Measurements from ENCODE around the gene RORC.

RORC gene

DNA sequence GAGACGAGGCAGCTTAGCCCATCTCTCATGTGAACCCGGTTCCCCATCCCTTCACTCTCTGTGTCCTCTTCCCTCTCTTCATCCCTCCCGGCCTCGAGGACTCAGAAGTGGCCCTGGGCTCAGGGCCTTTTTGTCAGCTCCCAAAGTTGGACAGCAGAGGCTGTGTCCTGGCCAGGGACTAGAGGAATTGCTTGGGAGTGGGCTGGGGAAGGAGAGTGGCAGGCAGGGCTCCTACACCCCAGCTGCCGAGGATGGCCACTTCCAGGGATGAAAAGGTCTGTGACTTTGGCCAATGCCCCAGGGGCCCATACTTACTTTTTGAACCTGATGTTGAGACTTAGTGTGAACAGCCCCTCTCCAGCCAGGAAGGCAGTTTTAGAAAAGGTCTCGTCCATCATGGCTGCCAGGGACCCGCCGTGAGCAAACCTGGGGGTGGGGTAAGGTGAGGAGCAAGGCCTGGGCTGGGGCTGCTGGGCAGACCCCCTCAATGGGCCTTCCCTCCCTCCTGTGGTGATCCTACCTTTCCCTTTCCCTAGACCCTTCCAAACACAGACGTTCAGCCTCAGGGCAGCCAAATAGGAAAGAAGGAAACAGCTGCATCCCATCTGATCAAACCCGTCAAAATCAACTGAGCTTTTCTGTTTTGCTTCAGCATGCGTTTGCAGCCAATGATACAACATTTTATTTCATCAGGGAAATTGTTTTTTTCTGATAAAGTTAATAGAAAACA lies 16.4 kb upstream of the RORC start:
- no peak for DNase-seq (ENCODE audit: low spot score)

DNA sequence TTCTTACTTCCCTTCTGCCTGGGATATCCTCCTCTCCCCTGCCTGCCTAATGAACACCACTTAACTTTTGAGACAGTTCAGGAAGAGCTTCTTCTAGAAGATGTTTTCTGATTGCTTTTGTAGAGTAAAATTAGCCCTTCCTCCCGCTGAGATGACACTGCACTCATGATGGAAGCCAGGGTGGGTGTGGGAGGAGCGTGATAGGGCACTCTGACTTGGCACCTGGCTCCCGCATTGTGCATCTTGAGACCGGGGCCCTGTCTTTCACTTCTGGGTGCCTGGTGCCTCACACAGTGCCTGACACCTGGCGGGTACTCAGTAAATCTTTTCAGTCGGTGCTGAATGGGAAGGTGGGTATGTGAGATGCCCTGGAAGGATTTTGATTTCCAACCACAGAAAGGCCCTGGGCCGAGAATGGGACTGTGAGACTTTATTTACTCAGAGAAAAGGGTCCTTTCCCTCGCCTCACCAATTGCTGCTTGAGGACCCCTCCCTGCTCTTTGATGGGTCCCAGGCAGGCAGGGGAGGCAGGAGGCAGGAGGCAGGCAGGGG lies 15.2 kb upstream of the RORC start:
- DNase-seq (ENCODE audit: low spot score): no peak

DNA sequence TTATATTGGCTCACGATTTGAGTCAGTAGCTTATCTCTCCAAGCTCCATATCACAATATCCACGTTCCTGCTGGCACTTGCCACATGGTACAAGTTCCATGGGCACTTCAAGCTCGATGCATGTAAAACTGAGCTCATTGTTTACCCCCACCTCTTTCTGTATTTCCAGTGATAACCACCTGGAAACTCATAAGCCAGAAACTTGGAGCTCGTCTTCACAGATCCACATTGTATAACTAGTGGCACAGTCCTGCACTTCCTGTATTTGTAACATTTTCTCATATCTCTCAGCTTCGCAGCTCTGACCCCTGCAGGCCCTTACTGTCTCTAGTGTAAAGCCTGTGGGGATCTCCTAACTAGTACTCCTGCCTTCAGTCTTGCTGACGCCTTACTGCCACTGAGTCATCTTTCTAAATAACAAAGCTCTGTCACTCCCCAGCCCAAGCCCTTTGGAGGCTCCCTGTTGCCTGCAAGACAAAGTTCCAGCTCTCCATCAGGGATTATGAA lies 14.5 kb upstream of the RORC start:
- DNase-seq (ENCODE audit: low spot score): no peak

DNA sequence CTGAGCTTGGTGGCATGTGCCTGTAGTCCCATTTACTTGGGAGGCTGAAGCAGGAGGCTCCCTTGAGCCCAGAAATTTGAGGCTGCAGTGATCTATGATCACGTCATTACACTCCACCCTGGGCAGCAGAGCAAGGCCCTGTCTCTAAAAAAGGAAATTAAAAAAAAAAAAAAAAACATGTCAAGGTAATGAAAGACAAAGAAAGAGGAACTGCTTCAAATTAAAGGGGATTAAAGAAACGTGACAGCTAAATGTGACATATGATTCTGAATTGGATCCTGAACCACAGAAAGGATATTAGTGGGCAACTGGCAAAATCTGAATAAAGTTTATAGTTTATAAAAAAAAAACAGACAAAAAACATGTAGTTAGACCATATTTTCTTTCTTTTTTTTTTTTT lies 11.8 kb upstream of the RORC start:
- no peak for DNase-seq (ENCODE audit: low spot score)

GRCh38 chr1:151841141-151841540 lies 9.5 kb upstream of the RORC start:
- DNase-seq (ENCODE audit: low spot score): no peak

GRCh38 chr1:151840421-151840820 lies 8.8 kb upstream of the RORC start:
- no peak for DNase-seq (ENCODE audit: low spot score)

- DNase-seq (ENCODE audit: low spot score): no peak
Observed at GRCh38 chr1:151839457-151840403, 8.1 kb upstream of the RORC start, which contains the start of gene C2CD4D. TSS of gene C2CD4D (minus strand) at chr1:151839820. CDS start at chr1:151838989, 831 bp downstream.

DNA sequence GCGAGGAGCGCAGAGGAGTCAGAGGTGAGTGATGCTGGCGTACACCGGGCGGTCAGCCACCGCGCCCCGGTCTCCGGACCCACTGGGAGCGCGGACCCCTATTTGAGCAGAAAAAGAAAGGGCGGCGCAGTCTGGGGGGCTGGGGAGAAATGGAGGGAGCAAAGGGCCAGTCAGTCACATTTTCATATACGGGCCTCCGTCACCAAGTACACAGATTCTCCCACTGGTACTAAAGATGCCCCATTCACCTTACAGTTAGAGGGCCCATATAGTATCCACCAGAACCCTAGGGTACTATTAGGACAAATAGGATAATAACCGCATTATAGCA lies 7.4 kb upstream of the RORC start:
- no peak for DNase-seq (ENCODE audit: low spot score)

DNA sequence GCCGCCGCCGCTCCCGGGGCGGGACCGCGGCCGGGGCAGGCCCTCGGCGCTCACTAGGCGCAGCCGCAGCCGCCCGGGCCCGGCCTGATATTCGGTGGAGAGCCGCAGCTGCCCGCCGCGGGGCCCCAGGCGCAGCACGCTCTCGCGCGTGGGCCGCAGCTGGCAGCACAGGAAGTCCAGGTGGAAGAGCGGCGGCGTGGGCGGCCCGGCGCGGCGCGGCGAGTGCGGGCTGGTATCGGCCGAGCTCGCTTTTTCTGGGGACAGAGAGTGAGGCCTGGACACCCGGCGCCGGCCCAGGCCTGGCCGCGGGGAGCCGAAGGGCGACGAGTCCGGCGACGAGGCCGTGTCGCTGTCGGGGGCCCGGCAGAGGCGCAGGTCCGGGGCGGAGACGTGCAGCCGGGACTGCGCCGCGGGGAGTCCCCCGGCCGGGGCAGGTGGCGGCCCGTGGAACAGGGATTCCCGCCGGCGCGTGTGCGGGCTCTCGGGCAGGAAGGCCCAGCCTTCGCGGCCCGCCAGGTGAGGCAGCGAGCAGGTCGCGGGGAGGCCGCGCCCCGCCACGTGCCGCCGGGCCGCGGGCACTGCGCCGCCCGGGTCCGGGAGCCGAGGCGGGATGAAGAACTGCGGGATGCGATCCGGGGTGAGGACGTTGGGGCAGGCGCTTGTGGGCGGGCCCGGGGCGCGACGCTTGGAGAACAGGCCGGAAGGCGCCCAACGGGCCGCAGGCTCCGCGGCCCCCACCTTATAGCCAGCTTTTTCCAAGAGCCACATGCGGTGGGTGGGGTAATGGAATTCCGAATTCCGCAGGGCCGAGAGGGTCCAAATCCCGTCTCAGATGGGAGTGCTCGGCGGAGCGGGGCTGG lies 6.8 kb upstream of the RORC start:
- DNase-seq (ENCODE audit: low spot score): no peak

DNA sequence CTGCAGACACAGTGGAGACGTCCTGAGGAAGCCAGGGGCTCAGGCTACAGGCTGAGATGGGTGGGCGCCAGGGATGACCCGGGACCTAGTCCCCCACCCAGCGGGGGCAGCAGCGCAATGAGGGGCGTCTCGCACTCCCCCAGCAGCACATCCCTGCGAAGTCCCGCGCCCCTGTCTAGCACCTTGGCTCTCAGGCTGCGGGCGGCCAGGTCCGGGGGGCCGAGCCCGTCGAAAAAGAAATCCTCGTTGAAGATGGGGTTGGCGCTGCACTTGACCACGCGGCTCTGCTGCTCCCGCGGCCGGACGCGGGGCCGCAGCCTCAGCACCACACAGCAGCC lies 6.3 kb upstream of the RORC start:
- DNase-seq (ENCODE audit: low spot score): no peak

- DNase-seq (ENCODE audit: low spot score): no peak
Observed at GRCh38 chr1:151837197-151837596, 5.6 kb upstream of the RORC start.

DNA sequence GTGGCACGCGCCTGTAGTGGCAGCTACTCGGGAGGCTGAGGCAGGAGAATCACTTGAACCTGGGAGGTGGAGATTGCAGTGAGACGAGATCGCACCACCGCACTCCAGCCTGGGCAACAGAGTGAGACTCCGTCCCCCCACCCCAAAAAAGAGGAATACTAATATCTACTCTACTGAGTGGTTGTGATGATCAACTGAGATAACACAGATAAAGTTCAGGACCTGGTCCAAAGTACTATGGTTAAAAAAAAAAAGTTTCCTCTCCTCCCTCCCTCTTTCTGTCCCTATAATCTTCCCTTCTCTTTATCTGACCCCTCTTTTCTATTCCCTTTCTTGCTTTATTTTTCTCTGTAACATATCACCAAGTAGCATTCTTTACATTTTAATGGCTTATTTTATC lies 4.0 kb upstream of the RORC start:
- DNase-seq (ENCODE audit: low spot score): no peak

DNA sequence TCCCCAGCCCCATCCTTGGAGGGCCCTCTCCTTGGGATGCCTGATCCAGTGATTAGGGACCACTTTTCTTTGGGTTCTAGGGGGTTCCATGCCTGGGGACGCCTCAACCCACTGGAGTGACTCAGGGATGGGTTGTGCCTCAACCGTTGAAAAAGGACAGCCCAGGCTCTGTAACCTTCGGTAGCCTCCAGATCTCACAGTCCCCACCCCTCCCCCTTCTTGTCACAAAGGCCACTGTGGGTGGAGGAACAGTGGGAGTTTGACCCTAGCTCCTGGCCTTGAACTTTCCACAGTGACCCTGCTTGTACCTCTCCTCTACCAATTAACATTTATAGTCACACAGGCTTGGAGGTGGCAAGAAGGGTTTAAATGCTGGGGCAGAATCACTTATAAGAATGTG lies 2.6 kb upstream of the RORC start:
- no peak for DNase-seq (ENCODE audit: low spot score)

DNA sequence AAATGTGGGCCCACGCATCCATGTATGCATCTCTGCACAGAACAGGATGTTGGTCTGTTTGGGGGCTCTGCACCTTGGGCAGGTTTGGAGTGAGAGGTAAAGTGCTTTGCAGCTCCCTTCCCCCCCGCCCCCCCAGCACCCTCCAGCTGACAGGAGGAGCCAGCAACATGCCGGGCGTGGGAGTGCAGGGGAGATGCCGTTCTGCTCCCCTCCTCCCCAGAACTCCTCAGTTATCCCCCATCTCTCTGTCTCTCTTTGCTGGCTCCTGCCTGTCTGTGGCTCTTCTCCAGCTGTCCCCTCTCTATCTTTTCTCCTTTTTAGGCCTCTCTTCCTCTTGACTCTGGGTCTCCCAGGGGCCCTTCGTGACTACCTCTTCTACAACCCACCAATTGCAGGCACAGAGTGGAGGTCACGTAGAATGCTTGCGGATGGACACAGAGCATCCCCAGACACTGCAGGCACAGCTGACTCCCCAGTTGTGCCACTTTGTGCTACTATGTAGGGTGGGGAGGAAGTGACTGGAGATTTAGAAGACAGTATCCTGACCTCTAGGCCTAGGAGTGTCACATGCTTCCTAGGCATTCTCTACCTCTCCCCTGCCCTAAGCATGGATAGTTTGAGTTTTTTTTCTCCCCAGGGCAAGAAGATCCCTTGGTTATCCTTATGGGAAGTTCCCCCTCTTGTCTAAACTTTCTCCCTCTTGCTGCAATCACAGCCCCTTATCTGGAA lies 1.7 kb upstream of the RORC start:
- no peak for DNase-seq (ENCODE audit: low spot score)

GRCh38 chr1:151832318-151832980 lies 847 bp upstream of the RORC start:
- DNase-seq (ENCODE audit: low spot score): no peak

- no peak for DNase-seq (ENCODE audit: low spot score)
Observed at GRCh38 chr1:151831256-151831591, 378 bp downstream of the RORC start.

DNA sequence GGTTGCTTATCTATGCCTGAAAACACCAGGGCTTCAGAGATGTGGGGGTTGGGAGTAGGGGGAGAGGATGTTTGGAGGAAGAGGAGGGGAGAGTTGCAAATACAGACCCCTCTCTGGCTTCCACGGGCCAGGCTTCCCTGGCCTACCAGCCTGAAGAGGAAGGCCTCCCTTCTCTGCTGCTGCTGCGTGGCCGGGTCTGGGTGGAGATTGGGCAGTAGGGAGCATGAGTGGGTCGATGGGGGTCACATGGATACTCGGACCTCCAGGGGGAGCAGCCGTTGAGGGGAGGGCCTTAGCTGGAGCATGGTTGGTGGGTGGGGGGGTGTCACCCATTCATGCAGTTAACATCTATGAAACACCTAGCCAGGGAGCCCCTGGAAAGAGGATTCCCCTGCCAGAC lies 1.5 kb downstream of the RORC start:
- DNase-seq (ENCODE audit: low spot score): no peak

DNA sequence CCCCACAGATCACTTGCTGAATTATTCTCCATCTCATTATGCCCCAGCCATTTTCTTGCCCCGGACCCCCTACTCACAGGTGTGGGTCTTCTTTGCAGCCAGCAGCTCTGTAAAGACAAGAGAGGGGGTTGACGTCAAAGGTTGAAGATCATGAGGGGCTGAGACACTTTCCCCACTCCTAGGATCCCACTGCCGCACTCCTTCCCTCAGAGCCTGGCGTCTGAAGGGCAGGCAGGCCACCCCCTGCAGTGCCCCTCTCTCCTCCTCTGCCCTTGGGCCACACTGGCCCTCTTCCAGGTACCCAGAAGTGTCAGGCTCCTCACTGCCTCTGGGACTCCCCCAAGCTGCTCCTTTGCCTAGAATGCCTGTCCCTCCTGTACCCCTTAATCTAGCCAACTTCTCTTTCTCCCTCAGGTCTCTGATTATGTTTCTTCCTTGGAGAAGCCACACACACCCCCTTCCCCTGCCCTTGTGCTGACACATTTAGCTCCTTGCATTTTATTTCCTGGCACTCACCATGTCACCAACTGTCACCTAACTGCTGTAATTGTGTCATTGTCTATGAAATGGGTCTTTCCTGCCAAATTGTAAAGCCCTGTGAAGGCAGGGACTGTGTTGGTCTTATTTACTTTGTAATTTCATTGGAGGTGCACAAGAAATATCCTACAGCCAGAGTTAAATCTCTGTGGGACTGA lies 2.1 kb downstream of the RORC start:
- DNase-seq (ENCODE audit: low spot score): no peak

DNA sequence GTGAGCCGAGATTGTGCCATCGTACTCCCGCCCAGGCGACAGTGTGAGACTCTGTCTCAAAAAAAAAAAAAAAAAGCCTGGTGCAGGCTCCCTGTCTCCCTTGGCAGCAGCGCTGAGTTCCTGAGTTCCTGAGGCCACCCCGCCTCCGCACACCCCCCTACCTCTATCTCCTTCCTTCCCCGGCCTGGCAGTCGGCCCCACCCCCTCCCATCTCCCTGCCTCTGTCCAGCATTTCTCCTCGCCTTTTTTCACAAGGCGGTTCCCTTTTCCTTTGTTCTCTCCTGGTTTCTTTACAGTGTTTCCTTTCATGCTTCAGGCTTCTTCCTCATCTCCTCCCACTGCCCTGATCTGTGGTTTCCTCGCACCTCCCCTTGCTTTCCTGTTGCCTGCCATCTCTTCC lies 2.7 kb downstream of the RORC start:
- DNase-seq (ENCODE audit: low spot score): no peak

- DNase-seq (ENCODE audit: low spot score): no peak
Observed at GRCh38 chr1:151827853-151828252, 3.7 kb downstream of the RORC start.

Measured in HuH-7 (cell line).